Panc1 (cell line): ENCODE results near the gene KRTAP2-1. TPM values are rescaled to one million over a fixed set of nuclear protein-coding genes. Genes with fewer than 3 reads are reported as not detected.

Source experiments
- ATAC-seq: fragments of 200-7000 bp; cut with Tn5 transposase; 2 replicates; pipeline ENCODE4 v1.9.1; 2020; ENCODE audit warnings: mild to moderate bottlenecking, moderate library complexity
- BruUV-seq: library from RNA; stranded (reverse); fragments of 400-500 nt; replicated peaks from 2 replicates; lab custom pipeline; 2021; lab: Mats Ljungman, UMichigan
- CTCF ChIA-PET: fragments of 300-600 bp; sonication (Branson Sonifier 250); formaldehyde crosslinking; loops from one replicate; lab custom pipeline; 2022; ENCODE audit warnings: antibody characterized with exemption; lab: Charles Lee
- POLR2A ChIA-PET: fragments of 300-600 bp; sonication (Branson Sonifier 250); formaldehyde crosslinking; loops from one replicate; lab custom pipeline; 2022; ENCODE audit warnings: antibody characterized with exemption; lab: Charles Lee
- DNase-seq: peaks from one replicate; pipeline ENCODE4 v3.0.0-alpha.2; 2010; ENCODE audit warnings: low read depth, low spot score
- H3K27ac ChIP-seq: 2 replicates; pipeline ENCODE4 v1.5.1; 2011; ENCODE audit warnings: mild to moderate bottlenecking, low read length, inconsistent platforms
- H3K27me3 ChIP-seq: fragments of 200-500 bp; sonication (Bioruptor generic); 2 replicates; pipeline ENCODE4 v1.6.0; 2014; ENCODE audit warnings: low read length, inconsistent platforms; ENCODE audit not compliant: control insufficient read depth, insufficient read depth
- H3K36me3 ChIP-seq: fragments of 200-500 bp; sonication (Bioruptor generic); 2 replicates; pipeline ENCODE4 v1.5.1; 2014; ENCODE audit warnings: inconsistent platforms, mild to moderate bottlenecking, low read length, moderate library complexity; ENCODE audit not compliant: control insufficient read depth, insufficient read depth
- H3K4me1 ChIP-seq: 2 replicates; pipeline ENCODE4 v1.5.1; 2011; ENCODE audit warnings: inconsistent platforms, mild to moderate bottlenecking, low read length, moderate library complexity; ENCODE audit not compliant: control insufficient read depth, insufficient read depth
- H3K4me3 ChIP-seq, 2 experiments: 2 replicates each; pipeline ENCODE4 v1.5.1; 2011 to 2012; ENCODE audit warnings: low read depth in 2 of 2, low read length in 2 of 2, mild to moderate bottlenecking in 2 of 2, inconsistent platforms in 1 of 2, moderate library complexity in 1 of 2
- H3K9me3 ChIP-seq: fragments of 200-500 bp; sonication (Bioruptor generic); 2 replicates; pipeline ENCODE4 v1.5.1; 2014; ENCODE audit warnings: low read depth, mild to moderate bottlenecking, inconsistent platforms, low read length, moderate library complexity; ENCODE audit not compliant: control insufficient read depth, insufficient read depth
- POLR2AphosphoS5 ChIP-seq: IDR thresholded peaks from 2 replicates; pipeline ENCODE4 v1.6.1; 2012; ENCODE audit warnings: mild to moderate bottlenecking, low read depth, low read length, moderate library complexity
- SIN3A ChIP-seq: IDR thresholded peaks from 2 replicates; pipeline ENCODE4 v1.6.1; 2012; ENCODE audit warnings: low read depth, mild to moderate bottlenecking, low read length, moderate library complexity, borderline replicate concordance; ENCODE audit not compliant: insufficient read depth
- TCF7L2 ChIP-seq: IDR thresholded peaks from 2 replicates; pipeline ENCODE4 v1.6.1; 2011; ENCODE audit warnings: mild to moderate bottlenecking, low read depth, low read length, inconsistent platforms
- in situ Hi-C: cut with HindIII; loops from 2 replicates; pipeline ENCODE4 v1.10.0; 2016; ENCODE audit warnings: low sequenced_read_pairs, low pct_unique_long_range_greater_than_20kb
- intact Hi-C: fragments of 100-400 bp; cut with micrococcal nuclease; formaldehyde crosslinking; loops from one replicate; pipeline ENCODE4 v1.10.0; 2022; ENCODE audit not compliant: unreplicated experiment
- total RNA-seq: library from RNA; stranded (reverse); gene quantifications from one replicate; pipeline ENCODE4 v1.2.1, GENCODE V29; 2021; ENCODE audit not compliant: unreplicated experiment
- TF ChIP-seq, protein P1 (sequence below), 2 experiments: IDR thresholded peaks; 2 replicates each; pipeline ENCODE4 v1.6.1; 2011 to 2012; ENCODE audit warnings: low read depth in 2 of 2, control low read depth in 1 of 2, low read length in 1 of 2, mild to moderate bottlenecking in 1 of 2, moderate library complexity in 1 of 2; ENCODE audit not compliant: insufficient read depth in 1 of 2
- TF ChIP-seq, protein P2 (sequence below): fragments of 450-650 bp; IDR thresholded peaks from 2 replicates; pipeline ENCODE4 v1.5.1; 2017; ENCODE audit warnings: mild to moderate bottlenecking

The KRTAP2-1 gene
- total RNA-seq, 1 experiment from 2014 or later = not detected

DNA sequence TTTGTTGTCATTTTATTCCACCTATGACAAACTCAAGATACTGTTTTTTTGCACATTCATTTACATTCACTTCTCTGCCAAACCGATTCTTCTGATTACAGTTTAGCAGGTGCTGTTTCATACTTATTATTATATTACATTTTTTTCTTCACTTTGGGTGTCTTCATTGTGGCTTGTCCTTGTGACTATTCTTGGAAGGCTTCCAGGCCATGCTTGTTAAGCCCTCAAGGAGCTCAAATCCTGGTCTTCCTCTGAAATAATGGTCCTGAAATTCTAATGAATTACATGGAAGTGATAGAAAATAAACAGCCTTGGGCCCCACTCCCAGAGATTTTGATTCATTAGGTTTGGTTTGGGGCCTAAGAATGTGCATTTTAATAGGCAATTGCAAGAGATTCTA, 17.2 kb upstream of the KRTAP2-1 start:
- ChIA-PET POLR2A (no interaction called here), CTCF (interaction anchor here (0.7 kb wide), 1 partner anchor 9 kb away, joined by 3 read pairs; no protein-coding TSS in a partner anchor)
- no peak overlapping the region for H3K4me3 ChIP-seq
- H3K27ac ChIP-seq = no peak overlapping the region
- DNase-seq (no peak), ATAC-seq (no peak)
- no TSS peak for BruUV-seq
- H3K36me3 ChIP-seq = no peaks in the 10 kb centered on the region
- no peaks in the 10 kb centered on the region for H3K9me3 ChIP-seq
- intact Hi-C loops (no loop called here), in situ Hi-C loops (no loop called here)
- TF ChIP-seq, protein P1, sequence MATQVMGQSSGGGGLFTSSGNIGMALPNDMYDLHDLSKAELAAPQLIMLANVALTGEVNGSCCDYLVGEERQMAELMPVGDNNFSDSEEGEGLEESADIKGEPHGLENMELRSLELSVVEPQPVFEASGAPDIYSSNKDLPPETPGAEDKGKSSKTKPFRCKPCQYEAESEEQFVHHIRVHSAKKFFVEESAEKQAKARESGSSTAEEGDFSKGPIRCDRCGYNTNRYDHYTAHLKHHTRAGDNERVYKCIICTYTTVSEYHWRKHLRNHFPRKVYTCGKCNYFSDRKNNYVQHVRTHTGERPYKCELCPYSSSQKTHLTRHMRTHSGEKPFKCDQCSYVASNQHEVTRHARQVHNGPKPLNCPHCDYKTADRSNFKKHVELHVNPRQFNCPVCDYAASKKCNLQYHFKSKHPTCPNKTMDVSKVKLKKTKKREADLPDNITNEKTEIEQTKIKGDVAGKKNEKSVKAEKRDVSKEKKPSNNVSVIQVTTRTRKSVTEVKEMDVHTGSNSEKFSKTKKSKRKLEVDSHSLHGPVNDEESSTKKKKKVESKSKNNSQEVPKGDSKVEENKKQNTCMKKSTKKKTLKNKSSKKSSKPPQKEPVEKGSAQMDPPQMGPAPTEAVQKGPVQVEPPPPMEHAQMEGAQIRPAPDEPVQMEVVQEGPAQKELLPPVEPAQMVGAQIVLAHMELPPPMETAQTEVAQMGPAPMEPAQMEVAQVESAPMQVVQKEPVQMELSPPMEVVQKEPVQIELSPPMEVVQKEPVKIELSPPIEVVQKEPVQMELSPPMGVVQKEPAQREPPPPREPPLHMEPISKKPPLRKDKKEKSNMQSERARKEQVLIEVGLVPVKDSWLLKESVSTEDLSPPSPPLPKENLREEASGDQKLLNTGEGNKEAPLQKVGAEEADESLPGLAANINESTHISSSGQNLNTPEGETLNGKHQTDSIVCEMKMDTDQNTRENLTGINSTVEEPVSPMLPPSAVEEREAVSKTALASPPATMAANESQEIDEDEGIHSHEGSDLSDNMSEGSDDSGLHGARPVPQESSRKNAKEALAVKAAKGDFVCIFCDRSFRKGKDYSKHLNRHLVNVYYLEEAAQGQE (IDR thresholded peaks at IDR 0.05; ENCODE audit: insufficient read depth in 1 of 2, low read depth in 2 of 2, low read length in 1 of 2) = no peak
- TF ChIP-seq, protein P2, sequence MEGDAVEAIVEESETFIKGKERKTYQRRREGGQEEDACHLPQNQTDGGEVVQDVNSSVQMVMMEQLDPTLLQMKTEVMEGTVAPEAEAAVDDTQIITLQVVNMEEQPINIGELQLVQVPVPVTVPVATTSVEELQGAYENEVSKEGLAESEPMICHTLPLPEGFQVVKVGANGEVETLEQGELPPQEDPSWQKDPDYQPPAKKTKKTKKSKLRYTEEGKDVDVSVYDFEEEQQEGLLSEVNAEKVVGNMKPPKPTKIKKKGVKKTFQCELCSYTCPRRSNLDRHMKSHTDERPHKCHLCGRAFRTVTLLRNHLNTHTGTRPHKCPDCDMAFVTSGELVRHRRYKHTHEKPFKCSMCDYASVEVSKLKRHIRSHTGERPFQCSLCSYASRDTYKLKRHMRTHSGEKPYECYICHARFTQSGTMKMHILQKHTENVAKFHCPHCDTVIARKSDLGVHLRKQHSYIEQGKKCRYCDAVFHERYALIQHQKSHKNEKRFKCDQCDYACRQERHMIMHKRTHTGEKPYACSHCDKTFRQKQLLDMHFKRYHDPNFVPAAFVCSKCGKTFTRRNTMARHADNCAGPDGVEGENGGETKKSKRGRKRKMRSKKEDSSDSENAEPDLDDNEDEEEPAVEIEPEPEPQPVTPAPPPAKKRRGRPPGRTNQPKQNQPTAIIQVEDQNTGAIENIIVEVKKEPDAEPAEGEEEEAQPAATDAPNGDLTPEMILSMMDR = no peak
- TF ChIP-seq TCF7L2 = no peak
- no peak for TF ChIP-seq POLR2AphosphoS5
- TF ChIP-seq SIN3A = no peak
- H3K4me1 ChIP-seq = no peaks in the 10 kb centered on the region
- H3K27me3 ChIP-seq = no peaks in the 10 kb centered on the region

DNA sequence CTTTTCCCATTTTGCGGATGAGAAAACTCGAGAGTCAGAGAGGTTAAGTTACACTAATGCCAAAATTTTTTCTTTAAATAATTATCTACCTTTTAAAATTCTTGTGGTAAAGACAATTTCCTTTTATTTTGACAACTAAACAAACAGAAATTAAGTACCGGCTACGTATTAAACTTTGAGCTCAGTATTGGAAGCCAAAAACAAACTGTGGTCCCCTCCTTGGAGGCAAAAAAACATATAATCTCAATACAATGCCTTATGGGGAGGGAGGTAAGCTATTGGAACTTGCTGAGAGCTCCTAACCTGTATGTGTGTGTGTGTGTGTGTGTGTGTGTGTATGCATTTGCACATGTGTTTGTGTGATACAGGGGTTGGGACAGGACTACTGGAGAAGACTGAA, 16.3 kb upstream of the KRTAP2-1 start:
- intact Hi-C loops (no loop called here), in situ Hi-C loops (no loop called here)
- H3K27ac ChIP-seq = no peak overlapping the region
- DNase-seq = no peak
- no peak overlapping the region for H3K4me3 ChIP-seq
- ChIA-PET POLR2A (no interaction called here), CTCF (no interaction called here)
- H3K27me3 ChIP-seq = no peaks in the 10 kb centered on the region
- ATAC-seq = no peak
- BruUV-seq = no TSS peak
- no peaks in the 10 kb centered on the region for H3K9me3 ChIP-seq
- no peaks in the 10 kb centered on the region for H3K36me3 ChIP-seq
- no peaks in the 10 kb centered on the region for H3K4me1 ChIP-seq
- TF ChIP-seq, protein P1 (IDR thresholded peaks at IDR 0.05; ENCODE audit: insufficient read depth in 1 of 2, low read depth in 2 of 2, low read length in 1 of 2) = no peak
- TF ChIP-seq SIN3A (no peak), POLR2AphosphoS5 (no peak), TCF7L2 (no peak)
- TF ChIP-seq, protein P2 = no peak
